ENCODE measurements around the gene KCNK4.

Gene KCNK4

DNA sequence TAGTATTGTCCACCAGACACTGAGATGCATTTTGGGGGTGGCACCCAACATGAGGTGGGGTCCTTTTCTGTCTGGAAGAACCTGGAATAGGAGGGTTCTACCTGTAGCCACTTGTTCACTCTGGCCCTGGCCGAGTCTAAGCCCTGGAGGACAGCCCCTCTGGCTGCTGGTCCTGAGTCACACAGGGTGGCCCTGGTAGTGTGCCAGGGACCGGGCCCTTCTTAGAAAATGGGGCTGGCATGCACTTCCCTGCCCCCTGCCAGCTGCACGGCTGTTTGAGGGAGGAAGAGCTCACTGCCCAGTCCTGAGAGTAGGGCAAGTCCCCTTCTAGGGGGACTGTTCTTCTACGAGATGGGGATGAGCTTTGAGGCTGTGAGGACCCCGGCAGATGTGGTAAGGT lies 37.6 kb upstream of the KCNK4 start:
- peaks cover 5% of the 10 kb centered on the region; the same call in 1 of the 2 replicates for H4K20me1 ChIP-seq (ENCODE audit: control insufficient read depth, insufficient read depth, low read depth, low read length)
- no peaks in the 10 kb centered on the region for H3K9me2 ChIP-seq (replicated peaks; ENCODE audit: control insufficient read depth, low read length)
- H3K4me2 ChIP-seq (ENCODE audit: low read length), result no peak overlapping the region
- H3K27ac ChIP-seq (ENCODE audit: low read depth, low read length), result no peak overlapping the region
- peaks cover 15% of the 10 kb centered on the region for H3K79me2 ChIP-seq (ENCODE audit: control insufficient read depth, low read length)
- H3K27me3 ChIP-seq (ENCODE audit: control insufficient read depth, low read length), result no peaks in the 10 kb centered on the region
- peaks cover 5% of the 10 kb centered on the region; the same call in 1 of the 2 replicates for H3F3A ChIP-seq (ENCODE audit: control insufficient read depth, insufficient read depth)
- H3K36me3 ChIP-seq (ENCODE audit: control insufficient read depth, low read length), result peaks cover 22% of the 10 kb centered on the region
- H3K4me1 ChIP-seq (ENCODE audit: control insufficient read depth, low read length), result peaks cover 29% of the 10 kb centered on the region
- TF ChIP-seq, protein P1, sequence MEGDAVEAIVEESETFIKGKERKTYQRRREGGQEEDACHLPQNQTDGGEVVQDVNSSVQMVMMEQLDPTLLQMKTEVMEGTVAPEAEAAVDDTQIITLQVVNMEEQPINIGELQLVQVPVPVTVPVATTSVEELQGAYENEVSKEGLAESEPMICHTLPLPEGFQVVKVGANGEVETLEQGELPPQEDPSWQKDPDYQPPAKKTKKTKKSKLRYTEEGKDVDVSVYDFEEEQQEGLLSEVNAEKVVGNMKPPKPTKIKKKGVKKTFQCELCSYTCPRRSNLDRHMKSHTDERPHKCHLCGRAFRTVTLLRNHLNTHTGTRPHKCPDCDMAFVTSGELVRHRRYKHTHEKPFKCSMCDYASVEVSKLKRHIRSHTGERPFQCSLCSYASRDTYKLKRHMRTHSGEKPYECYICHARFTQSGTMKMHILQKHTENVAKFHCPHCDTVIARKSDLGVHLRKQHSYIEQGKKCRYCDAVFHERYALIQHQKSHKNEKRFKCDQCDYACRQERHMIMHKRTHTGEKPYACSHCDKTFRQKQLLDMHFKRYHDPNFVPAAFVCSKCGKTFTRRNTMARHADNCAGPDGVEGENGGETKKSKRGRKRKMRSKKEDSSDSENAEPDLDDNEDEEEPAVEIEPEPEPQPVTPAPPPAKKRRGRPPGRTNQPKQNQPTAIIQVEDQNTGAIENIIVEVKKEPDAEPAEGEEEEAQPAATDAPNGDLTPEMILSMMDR (IDR thresholded peaks at IDR 0.05; ENCODE audit: low read depth, low read length, poor library complexity, severe bottlenecking), result no peak
- TF ChIP-seq EZH2phosphoT487 (IDR thresholded peaks at IDR 0.05; ENCODE audit: borderline replicate concordance, low read length), result no peak
- no peak overlapping the region for H3K4me3 ChIP-seq (ENCODE audit: low read length)
- H3K9me3 ChIP-seq (ENCODE audit: control insufficient read depth, insufficient read depth, low read length), result no peaks in the 10 kb centered on the region

DNA sequence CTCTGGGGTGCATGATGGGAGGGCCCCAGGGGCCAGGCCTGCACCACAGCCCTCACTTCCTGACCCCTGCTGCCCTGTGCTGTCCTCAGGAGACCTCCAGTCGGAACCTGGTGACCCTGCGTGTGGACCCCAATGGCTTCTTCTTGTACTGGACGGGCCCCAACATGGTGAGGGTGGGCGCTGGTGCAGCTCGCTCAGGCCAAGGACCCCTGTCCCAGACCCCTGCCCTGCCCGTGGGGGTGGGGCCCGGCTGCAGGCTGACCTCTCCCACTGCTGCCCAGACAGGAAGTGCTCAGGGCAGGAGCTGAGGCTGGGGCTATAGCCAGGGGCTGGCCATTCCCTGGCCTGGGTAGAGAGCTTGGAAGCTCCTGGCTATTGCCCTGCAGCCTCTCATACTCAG lies 36.8 kb upstream of the KCNK4 start:
- no peak overlapping the region for H3K4me3 ChIP-seq (ENCODE audit: low read length)
- H3K4me1 ChIP-seq (ENCODE audit: control insufficient read depth, low read length), result peaks cover 29% of the 10 kb centered on the region
- 0 out of 2 replicates have a peak, but pooled peaks cover 5% of the 10 kb centered on the region for H3F3A ChIP-seq (ENCODE audit: control insufficient read depth, insufficient read depth)
- H3K27ac ChIP-seq (ENCODE audit: low read depth, low read length), result no peak overlapping the region
- no peaks in the 10 kb centered on the region for H3K27me3 ChIP-seq (ENCODE audit: control insufficient read depth, low read length)
- TF ChIP-seq, protein P1 (IDR thresholded peaks at IDR 0.05; ENCODE audit: low read depth, low read length, poor library complexity, severe bottlenecking), result no peak
- TF ChIP-seq EZH2phosphoT487 (IDR thresholded peaks at IDR 0.05; ENCODE audit: borderline replicate concordance, low read length), result no peak
- peaks cover 30% of the 10 kb centered on the region for H3K36me3 ChIP-seq (ENCODE audit: control insufficient read depth, low read length)
- peaks cover 5% of the 10 kb centered on the region; the same call in 1 of the 2 replicates for H4K20me1 ChIP-seq (ENCODE audit: control insufficient read depth, insufficient read depth, low read depth, low read length)
- no peak overlapping the region for H3K4me2 ChIP-seq (ENCODE audit: low read length)
- no peaks in the 10 kb centered on the region for H3K9me2 ChIP-seq (replicated peaks; ENCODE audit: control insufficient read depth, low read length)
- peaks cover 15% of the 10 kb centered on the region for H3K79me2 ChIP-seq (ENCODE audit: control insufficient read depth, low read length)
- no peaks in the 10 kb centered on the region for H3K9me3 ChIP-seq (ENCODE audit: control insufficient read depth, insufficient read depth, low read length)

DNA sequence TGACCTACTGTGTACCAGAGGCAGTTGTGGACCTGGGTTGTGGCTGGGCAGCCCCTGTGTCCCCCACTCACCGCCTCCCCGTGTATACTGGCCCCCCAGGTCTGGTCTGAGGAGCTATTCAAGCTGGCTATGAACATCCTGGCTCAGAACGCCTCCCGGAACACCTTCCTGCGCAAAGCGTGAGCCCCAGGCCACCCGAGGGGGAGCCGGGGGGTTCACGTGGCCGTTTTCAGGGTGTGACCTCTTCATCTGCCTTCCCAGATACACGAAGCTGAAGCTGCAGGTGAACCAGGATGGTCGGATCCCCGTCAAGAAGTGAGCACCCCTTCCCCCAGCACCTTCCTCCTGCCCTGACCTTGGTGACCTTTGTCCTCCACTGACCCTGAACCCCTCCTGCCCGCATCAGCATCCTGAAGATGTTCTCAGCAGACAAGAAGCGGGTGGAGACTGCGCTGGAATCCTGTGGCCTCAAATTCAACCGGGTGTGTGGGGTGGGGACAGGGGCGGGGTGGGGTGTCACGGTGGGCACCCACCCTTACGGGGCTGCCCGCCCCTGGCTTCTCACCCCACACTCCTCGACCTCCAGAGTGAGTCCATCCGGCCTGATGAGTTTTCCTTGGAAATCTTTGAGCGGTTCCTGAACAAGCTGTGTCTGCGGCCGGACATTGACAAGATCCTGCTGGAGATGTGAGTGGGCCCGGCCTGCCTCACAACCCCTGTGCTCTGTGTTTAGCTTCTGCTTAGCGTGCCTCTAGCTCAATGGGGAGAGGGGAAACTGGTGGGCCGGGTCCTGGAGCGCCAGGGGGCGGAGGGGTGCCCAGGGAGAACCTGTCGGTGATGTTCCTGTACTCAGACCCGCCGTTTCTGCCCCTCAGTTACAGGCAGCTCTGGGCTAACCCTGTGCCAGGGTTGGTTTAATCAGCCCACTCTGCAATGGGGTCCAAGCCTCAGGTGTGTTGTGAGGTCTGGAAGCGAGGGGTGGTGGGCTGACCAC lies 35.7 kb upstream of the KCNK4 start:
- Histone ChIP-seq H3K4me2 (ENCODE audit: low read length) (no peak overlapping the region), H3K9me3 (ENCODE audit: control insufficient read depth, insufficient read depth, low read length) (no peaks in the 10 kb centered on the region), H3K4me1 (ENCODE audit: control insufficient read depth, low read length) (peaks cover 22% of the 10 kb centered on the region), H3K27me3 (ENCODE audit: control insufficient read depth, low read length) (no peaks in the 10 kb centered on the region), H4K20me1 (ENCODE audit: control insufficient read depth, insufficient read depth, low read depth, low read length) (peaks cover 5% of the 10 kb centered on the region; the same call in 1 of the 2 replicates), H3K79me2 (ENCODE audit: control insufficient read depth, low read length) (peaks cover 15% of the 10 kb centered on the region), H3K9me2 (replicated peaks; ENCODE audit: control insufficient read depth, low read length) (no peaks in the 10 kb centered on the region), H3K36me3 (ENCODE audit: control insufficient read depth, low read length) (peaks cover 39% of the 10 kb centered on the region), H3K4me3 (ENCODE audit: low read length) (no peak overlapping the region), H3F3A (ENCODE audit: control insufficient read depth, insufficient read depth) (0 out of 2 replicates have a peak, but pooled peaks cover 5% of the 10 kb centered on the region), H3K27ac (ENCODE audit: low read depth, low read length) (no peak overlapping the region)
- no peak for TF ChIP-seq EZH2phosphoT487 (IDR thresholded peaks at IDR 0.05; ENCODE audit: borderline replicate concordance, low read length)
- TF ChIP-seq, protein P1 (IDR thresholded peaks at IDR 0.05; ENCODE audit: low read depth, low read length, poor library complexity, severe bottlenecking), result no peak
